Ecto neural progenitor cell (in vitro differentiated cells): ENCODE results near the gene PSRC1.
A peak's percentile ranks its signal among the peaks of the same experiment; 100 is the strongest.
"Not testable (repeated sequence)": the region's sequence is repeated elsewhere in the genome, so short reads cannot be mapped to it uniquely, and the experiment has no call there.

Experiments used
- DNase-seq: peaks from one replicate; pipeline ENCODE4 v3.0.0-alpha.2; 2018; ENCODE audit warnings: low spot score

The PSRC1 gene

DNA sequence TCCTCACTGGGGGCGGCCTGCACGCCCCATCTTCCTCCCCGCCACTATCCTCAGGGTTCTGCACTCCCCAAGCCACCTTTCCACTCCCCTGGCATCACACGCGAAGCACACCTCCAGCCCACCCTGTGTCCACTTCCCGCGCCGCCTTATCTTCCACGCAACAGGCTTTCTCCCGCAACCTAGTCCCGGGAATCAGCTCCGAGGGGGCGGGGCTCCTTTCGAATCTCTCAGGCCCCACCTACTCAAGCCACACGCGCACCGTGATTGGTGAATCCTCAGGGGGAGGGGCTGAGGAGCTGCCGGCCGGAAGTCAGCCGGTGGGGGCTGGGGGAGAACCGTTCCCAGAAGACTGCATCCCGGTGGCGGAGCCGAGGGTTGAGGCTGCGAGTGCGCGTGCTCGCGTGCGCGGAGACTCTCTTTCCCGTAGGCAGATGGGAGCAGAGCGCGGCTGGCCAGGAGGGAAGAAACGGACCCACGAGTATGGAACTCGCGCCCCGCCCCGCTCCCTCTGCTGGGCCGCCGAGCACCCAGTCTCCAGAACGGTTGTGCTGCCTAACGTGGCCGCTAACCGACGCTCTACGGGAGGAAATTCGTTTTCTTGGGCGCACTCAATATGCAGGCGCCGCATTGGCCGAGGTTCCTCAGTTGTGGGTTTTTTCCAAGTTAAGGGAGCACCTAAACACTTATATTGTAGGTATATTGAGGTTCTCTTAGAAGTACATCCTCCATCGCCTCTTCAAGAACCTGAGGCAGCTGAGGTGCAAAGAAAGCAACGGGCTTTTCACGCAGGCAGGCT lies at the start of gene PSRC1:
PSRC1 (minus strand) TSS at position 194 of the 796 bp plus-strand sequence.
- peak; percentile 96 for DNase-seq

DNA sequence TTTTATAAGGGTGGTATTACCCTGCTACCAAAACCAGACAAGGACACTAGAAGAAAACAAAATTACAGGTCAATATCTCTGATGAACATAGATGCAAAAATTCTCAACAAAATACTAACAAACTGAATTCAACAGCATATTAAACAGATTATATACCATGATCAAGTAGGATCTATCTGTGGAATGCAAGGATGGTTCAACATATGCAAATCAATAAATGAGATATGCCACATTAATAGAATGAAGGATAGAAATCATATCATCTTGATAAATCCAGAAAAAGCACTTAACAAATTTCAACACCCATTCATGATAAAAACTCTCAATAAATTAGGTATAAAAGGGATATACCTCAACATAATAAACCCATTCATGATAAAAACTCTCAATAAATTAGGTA lies 48.2 kb upstream of the PSRC1 start:
- no peak for DNase-seq

DNA sequence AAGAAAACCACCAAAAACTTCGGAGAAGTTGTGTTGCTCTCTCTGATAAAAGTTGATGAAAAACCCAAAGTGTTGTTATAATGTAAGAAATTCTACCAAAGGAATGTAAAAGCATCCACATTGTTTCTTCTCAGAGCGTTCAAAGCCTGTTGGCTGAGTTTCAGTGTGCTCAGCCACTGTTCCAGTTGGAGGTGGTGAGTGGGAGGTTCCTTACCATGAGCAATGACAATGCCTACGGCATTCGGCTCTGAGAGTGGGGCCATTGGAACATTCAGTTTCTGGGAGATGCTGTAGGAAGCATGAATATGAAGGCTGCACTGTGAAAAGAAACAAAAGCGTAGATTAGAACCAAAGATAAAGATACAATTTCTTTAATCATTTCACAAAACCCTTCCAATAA lies 44.3 kb upstream of the PSRC1 start:
- no peak for DNase-seq

DNA sequence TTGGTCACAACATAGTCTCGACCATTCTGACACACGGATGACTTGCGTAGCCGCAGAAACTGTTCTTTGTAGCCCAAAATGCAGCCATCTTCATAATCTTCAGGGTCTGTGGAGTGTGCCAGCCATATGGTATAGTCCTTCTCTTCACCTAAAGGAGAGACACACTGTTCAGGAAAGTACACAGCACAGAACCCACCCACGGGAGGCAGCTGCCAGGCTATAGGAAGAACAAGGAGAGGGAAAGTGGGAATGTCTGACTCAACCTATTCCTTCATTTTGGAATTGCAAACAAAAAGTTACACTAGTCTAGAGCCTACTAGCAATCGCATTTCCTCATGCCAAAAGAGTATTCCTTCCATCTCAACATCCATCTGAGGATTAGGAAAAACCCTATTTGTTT lies 40.0 kb upstream of the PSRC1 start:
- DNase-seq, result no peak

DNA sequence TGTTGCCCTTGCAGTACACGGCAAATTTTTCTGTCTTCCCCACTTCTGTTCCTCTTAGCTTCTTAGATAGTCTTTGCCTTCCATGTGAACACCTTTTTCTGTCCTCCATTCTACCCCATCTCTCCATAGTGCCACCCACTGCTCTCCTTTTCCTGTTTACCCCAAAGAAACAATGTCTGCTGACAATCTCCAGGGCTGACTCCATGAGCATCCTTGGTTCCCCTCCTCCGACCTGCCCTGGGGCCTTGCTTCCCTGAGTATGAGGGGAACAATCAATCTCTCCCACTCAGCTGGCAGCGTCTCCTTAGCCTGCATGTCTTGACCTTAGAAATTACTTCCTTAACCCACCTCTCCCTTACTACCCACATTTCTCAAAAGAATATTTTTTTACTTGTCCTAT lies 36.2 kb upstream of the PSRC1 start:
- DNase-seq, result no peak

DNA sequence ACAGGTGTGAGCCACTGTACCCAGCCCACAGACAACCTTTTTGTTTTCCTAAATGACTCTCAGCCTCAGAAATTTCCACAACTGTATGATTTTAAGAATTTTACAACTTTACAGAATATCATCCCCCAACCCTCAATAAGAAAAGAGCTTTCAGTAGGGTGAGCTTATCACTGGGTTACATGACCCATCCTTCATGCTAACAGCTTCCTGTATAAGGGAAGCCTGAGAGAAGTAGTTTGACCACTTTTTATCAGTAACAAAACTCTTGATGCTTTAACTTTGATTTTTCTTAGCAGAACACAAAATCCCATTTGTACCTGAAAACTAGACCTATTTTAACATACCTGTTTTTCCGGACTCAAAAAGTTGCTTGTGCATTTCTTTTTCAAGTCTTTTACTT lies 33.6 kb upstream of the PSRC1 start:
- DNase-seq, result no peak

DNA sequence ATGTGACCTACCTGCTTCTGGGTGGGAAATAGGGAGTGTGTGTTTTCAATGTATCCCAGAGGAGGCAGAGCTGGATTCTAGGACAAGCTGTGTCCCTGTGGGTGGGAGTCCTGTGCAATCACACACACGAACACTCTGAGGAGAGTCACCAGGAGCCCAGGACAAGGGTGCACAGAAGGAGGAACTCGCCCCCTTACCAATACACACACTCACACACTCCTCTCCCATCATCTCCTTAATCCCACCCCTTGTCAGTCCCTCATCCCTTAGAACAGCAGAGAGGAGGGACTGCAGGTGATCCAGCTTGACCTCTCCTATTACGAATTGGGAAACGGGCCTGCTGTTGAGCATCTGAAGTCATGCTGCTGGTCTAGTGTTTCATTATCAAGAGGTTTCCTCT lies 32.3 kb upstream of the PSRC1 start:
- no peak for DNase-seq

DNA sequence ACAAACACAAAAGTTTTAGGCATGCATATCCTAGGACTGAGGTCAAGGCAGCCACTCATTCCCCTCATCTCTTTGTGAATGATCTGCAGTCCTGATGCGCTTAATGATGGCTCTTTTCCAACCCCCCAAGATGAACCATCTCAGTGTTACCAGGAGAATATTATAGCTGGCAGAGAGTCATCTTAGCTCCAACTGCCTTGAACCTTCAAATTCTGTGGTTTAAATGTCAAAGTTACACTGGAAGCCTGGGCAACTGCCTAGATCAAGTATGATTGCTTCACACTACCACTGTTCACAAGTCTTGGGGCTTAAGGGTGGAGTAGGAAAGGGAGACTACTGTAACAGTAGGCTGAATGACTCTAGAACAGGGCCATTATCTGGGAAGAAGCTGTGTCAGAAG lies 31.9 kb upstream of the PSRC1 start:
- no peak for DNase-seq

DNA sequence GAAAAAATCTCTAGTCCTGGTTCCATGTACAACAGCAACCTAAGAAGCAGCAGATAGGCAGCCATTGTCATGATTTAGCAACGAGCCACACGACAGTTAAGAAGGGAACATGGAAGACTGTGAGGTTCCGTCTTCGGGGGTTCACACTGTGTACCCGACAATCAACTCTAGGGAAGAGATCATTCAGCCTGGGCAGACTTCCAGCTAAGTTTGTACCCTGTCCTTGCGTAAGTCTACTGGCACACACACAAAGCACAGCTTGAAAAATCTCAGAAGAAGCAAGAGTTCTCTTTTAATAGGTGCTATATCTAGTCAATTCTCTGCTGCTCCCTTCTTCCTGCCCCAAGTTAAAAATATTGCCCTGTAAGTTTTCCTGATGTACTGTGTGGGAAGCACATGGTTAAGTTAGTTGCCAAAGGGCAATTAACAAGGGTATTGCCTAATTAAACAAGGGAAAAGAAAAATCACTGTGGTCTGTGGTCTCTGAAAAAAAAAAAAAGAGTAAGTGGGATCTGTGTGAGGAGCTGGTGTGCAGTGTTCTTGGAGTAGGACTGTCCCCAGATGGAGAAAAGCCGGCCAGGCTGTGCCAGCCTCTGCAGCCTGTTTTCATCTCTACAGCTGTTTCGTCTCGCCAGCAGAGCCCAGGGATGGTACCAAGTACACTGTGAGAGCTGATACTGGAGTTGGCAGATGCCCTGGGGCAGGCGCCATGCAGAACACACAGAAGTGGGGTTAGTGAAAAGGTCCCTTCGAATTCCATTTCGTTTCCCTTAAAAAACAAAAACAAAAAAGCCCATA lies 30.2 kb upstream of the PSRC1 start:
- DNase-seq, result no peak

DNA sequence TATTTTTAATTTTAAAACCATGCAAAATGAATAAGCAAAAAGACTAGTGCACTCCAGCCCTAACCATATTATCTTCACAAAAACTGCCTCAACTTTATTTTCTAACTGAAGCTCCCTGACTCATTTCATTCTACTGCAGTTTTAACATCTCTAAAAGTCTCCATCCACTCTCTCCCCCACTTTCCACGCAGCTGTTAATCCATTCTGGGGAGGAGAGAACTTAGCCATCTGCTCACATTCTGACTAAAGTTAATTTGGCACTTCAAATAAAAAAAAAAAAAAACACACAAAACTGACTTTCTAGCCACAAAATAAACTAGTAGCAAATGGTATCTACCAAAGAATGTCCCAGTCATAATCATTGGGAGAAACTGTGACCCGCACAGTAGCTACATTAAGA lies 29.3 kb upstream of the PSRC1 start:
- no peak for DNase-seq

DNA sequence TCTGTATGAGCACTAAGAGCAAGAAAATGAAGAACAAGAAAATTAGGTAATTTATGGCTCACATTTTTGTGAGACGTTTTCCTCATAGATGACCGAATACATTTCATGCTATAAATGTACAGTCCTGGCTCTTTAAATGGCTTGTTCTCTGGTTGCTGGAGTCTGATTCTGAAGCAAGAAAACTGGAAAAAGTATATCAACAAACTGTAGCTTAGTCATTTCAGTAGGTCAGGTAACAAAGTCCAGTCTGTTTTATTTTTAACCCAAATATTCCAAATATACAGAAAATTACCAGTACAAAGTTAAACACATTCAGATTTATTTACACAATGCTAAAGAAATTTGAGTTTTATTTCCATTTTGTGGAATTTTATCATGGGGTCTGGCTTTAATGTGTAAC lies 26.4 kb upstream of the PSRC1 start:
- DNase-seq, result no peak

DNA sequence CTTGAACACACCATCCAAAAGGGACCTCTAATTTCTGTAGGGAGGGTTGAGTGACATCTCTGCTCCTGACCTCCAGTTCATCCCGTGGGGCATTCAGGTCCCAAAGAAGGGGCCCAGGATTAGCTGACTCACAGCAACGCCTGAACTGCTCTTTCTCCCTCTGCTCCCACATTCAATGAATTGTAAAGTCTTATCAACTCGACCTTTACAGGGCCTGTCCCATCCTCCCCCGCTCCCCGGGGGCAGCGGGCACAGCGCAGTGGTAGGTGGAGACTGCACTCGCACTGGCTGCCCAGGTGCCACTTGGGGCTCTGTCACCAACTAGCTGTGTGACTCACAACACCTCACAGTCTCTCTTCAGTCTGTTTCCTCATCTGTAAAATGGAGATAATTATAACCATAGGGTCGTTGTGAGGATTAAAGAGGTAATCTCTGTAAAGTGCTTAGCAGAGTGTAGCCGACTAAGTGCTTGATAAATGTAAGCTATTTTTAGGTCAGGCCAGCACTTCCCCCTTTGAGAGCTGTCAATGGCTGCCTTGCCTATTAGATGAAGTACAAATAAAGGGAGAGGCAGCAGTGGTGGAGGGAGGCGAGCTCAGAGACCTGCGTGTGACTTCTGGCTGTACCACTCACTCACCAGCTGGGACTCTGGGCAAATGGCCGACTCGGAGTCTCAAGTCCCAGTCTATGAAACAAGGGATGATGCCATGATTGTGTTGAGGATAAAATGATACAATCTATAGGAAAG lies 24.5 kb upstream of the PSRC1 start:
- peak; percentile 53 for DNase-seq

DNA sequence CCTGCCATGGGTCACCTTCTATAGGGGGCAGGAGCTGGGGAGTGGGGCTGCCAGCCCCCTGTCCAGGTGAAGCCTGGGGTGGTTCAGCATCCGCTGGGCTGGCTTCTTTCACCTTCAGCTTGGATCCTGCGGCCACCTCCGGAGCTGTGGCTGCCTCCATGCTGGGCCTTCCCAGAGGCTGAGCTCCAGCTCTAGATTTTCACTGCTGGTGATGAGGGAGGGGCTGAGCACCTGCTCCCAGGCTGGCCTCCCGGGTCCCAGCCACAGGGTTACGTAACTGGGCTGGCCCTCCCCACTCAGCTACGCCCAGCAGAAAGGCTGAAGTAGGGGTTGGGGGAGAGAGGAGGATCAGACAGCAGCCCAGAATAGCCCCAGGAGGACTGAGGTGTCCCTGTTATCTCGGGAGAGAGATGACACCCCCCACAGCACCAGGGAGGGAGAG lies 23.9 kb upstream of the PSRC1 start, which contains the start of gene MYBPHL:
MYBPHL (minus strand) TSS at position 180 of the 442 bp plus-strand sequence; CDS start at position 160, 20 bp downstream.
- DNase-seq, result no peak

DNA sequence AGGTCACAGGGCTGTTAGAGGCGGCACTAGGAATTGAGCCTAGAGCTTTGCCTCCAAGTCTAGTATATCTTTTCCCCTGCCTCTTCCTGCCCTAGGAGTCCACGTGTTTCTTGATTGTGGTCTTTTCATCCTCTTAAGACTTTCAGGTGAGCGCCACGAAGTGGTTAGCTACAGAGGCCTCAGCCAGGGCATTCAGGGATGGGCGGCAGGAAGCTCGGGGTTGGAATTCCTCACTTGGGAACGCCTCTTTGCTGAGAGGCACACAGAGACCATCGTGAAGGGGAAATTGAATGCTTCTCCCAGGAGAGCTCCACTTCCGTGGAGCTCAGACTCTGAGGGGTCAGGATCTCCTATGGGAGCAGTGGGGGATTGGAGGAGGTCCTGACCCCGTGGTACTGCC lies 23.0 kb upstream of the PSRC1 start:
- not testable (repeated sequence) for DNase-seq

DNA sequence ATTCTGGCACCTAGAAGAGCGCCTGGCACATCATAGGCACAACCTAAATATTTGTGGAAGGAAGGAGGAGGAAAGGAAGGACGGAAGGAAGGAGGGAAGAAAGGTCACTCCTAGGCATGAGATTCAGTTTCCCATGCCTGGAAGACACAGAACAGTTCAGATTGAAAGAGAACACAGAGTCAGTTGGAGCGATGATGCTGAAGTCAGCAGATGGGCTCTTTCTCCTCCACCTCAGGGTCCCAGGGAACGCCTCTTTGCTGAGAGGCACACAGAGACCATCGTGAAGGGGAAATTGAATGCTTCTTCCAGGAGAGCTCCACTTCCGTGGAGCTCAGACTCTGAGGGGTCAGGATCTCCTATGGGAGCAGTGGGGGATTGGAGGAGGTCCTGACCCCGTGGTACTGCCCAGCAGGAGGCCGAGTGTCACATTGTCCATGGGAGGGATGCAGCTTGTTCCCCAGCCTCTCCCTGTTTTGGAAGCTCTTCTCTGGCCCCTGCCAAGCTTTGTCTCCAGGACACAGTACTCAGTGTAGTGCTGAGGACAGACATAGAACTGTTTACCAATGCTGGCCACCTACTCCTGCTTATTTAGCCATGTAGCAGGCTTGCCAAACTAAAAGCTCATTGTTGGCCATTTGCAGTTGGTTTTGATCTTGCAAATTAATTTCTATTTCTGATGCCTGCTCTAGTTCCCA lies 21.4 kb upstream of the PSRC1 start:
- no peak for DNase-seq

DNA sequence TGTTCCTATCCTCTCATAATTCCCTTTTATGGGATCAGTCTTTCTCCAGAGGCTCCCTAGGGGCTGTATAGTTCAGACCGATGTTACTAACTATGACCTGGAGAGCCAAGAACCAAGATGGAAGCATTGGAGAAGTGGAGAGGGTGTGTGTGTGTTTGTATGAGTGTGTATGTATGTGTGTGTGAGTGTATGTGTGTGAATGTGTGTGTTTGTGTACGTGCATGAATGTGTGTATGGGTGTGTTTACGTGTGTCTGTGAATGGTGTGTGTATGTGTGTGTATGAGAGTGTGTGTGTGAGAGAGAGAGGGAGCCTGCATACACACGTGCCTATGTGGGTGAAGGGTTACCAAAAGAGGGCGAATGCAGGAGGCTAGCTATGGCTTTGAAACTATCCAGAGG lies 18.9 kb upstream of the PSRC1 start:
- no peak for DNase-seq

DNA sequence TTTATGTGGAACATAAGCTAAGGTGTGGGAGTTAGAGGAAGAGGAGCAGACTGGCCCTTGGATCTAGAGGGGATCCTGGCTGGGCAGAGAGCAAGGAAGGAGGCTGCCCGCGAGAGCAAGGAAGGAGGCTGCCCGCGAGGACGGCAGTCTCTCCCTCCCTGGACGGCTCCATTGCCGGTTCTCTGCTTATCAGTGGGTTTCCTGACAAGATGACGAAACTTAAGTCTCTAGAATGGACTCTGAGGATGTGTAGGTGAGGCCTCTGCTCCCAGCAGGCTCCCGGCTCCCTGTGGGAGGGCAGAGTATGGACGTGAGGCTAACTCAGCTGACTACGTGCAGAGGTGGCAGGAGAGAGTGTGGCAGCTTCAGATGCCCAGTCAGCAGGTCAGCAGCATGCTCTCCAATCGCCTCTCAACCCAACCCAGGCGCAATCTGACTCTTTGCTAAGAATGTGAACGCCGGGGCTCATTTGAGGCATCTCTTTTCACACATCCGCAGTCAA lies 17.8 kb upstream of the PSRC1 start:
- DNase-seq, result no peak

DNA sequence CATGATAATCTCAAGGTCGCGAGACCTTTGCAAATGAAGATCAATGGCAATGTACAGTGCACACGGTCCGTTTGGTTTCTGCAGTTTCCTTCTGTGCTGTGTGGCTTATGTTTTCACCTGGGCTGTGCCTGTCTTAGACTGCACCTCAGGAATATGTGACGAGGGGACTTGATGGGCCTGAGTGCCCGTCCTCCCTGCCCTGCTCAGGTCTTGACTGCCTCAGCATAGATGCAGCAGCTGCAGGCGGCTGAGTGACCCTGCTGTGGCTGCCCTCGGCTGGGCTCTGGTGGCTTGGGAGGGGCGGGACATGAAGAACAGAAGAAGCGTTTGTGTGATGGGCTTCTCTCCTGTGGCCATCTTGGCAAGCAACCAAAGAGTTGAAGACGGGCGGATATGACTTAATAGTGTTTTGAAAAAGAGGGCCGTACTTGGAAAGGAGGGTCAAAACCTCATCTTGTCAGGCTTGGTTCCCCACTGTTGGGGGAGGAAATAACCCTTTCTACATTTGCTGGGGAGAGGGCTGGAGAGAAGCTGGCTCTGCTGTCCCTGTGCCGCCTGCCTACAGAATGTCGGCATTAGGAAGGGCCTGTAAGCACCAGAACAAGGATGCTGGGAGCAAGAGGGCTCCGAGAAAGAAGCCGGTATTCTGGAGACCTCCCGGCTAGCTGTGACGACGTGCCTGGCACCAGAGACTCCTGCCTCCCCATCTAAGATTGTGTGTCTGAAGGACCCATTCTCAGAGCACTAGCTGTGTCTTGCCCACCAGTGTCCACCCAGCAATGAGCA lies 16.8 kb upstream of the PSRC1 start:
- no peak for DNase-seq

DNA sequence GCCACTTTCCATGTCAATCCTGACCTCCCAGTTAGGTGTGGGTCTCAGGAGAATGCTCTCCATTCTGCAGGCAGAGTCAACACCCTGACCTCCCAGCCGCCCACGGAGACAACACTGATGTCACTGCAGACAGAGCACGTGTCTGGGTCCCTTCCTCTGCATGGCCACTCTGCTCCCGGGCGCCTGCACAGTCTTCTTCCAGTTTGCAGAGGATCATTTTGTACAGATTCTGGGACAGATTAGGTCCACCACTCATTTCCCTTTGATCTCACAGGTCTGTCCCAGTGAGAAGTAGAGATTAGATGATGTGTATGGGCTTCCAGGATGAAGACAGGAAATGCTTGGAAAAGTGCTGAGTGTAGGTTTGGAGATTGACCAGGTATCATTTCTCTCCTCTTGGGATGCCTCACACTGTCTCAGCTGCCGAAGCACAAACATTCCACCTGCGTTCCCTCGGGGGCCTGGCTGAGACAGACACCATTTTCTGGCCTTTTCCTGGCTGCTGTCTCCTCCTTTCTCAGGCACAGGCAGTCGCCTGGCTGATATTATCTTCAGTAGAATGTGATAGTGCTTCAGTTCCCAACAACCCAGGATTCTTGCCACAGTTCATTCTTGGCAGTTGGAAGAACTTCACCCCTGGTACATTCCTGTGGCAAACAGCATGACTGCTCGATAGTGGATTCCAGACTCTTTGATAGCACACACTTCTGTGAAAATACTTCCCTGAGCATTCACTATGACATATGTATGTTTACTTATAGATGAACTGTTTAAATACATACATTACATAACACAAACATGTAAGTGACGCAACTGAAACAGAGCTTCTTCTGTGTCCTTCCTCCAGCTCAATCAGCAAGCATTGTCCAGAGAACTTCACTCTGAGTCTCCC lies 16.0 kb upstream of the PSRC1 start:
- no peak for DNase-seq

DNA sequence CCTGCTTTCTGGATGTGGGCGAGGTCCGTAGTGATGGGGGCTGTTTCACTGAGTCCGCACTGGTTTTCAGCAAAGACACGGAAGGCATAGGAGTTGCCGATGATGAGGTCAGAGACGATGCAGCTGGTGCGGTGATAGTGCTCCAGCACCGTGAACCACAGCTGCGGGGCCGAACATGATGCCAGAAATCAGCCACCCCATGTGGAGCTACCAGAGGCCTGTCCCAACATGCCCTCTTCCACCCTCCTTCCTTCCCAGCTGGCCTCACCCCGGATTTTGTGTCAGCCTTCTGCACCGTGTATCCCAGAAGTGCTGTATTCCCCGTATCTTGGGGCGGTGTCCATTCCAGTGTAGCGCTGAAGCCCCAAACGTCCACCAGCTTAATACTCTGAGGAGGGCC lies 13.8 kb upstream of the PSRC1 start:
- DNase-seq, result no peak
